HG03575 (cell line): Measurements from ENCODE around the gene WDR77.

Source experiments
- ATAC-seq: cut with Tn5 transposase; IDR thresholded peaks from one replicate; pipeline ENCODE4 v1.9.1; 2021; ENCODE audit not compliant: unreplicated experiment, insufficient number of reproducible peaks, low FRiP score; ENCODE audit errors: extremely low read depth

Gene WDR77

GRCh38 chr1:111448918-111449702, at the start of gene WDR77, which contains the start of gene ATP5PB:
Gene WDR77, minus strand, starts transcription at chr1:111449256. Its CDS starts 87 bp downstream, at chr1:111449169.
Gene ATP5PB, plus strand, starts transcription at chr1:111449464. Its CDS starts 78 bp downstream, at chr1:111449542.
- peak; percentile 64 for ATAC-seq

- no peak for ATAC-seq
These were observed 48.5 kb upstream of the WDR77 start for GRCh38 chr1:111497592-111497991.

- ATAC-seq = no peak
These were observed 47.3 kb upstream of the WDR77 start for GRCh38 chr1:111496398-111496797.

- ATAC-seq = no peak
These were observed 42.0 kb upstream of the WDR77 start for GRCh38 chr1:111491070-111491469.

- ATAC-seq = no peak
These were observed 41.2 kb upstream of the WDR77 start for GRCh38 chr1:111490220-111490619.

- ATAC-seq = no peak
These were observed 40.5 kb upstream of the WDR77 start for GRCh38 chr1:111489604-111490003.

- ATAC-seq = no peak
These were observed 39.6 kb upstream of the WDR77 start for GRCh38 chr1:111488669-111489068.

- no peak for ATAC-seq
These were observed 38.1 kb upstream of the WDR77 start for GRCh38 chr1:111487133-111487532.

GRCh38 chr1:111486431-111486830, 37.4 kb upstream of the WDR77 start:
- no peak for ATAC-seq

GRCh38 chr1:111484391-111485026, 35.5 kb upstream of the WDR77 start:
- no peak for ATAC-seq

GRCh38 chr1:111483876-111484275, 34.8 kb upstream of the WDR77 start:
- no peak for ATAC-seq

GRCh38 chr1:111483166-111483565, 34.1 kb upstream of the WDR77 start:
- ATAC-seq = no peak

- ATAC-seq = no peak
These were observed 32.5 kb upstream of the WDR77 start for GRCh38 chr1:111481387-111482221.

- no peak for ATAC-seq
These were observed 31.6 kb upstream of the WDR77 start for GRCh38 chr1:111480674-111481073.

- no peak for ATAC-seq
These were observed 27.8 kb upstream of the WDR77 start for GRCh38 chr1:111476761-111477309.

GRCh38 chr1:111476214-111476613, 27.2 kb upstream of the WDR77 start:
- ATAC-seq = no peak

GRCh38 chr1:111475701-111476100, 26.6 kb upstream of the WDR77 start:
- ATAC-seq = no peak

GRCh38 chr1:111474521-111474920, 25.5 kb upstream of the WDR77 start:
- ATAC-seq = no peak

GRCh38 chr1:111474106-111474505, 25.1 kb upstream of the WDR77 start:
- ATAC-seq = no peak
